Stimulated activated CD8-positive, alpha-beta memory T cell treated with anti-CD3 and anti-CD28 coated beads, Interleukin-15, amount 100 ng/mL, for 48 hours (primary cell): ENCODE results near the gene EXTL2.
"Not testable (repeated sequence)": the region's sequence is repeated elsewhere in the genome, so short reads cannot be mapped to it uniquely, and the experiment has no call there.

Experiments used
- DNase-seq, 2 donors: peaks; one replicate each; pipeline ENCODE4 v3.0.0-alpha.2; 2020; ENCODE audit warnings: low read depth in 2 of 2

Gene EXTL2, protein sequence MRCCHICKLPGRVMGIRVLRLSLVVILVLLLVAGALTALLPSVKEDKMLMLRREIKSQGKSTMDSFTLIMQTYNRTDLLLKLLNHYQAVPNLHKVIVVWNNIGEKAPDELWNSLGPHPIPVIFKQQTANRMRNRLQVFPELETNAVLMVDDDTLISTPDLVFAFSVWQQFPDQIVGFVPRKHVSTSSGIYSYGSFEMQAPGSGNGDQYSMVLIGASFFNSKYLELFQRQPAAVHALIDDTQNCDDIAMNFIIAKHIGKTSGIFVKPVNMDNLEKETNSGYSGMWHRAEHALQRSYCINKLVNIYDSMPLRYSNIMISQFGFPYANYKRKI

DNA sequence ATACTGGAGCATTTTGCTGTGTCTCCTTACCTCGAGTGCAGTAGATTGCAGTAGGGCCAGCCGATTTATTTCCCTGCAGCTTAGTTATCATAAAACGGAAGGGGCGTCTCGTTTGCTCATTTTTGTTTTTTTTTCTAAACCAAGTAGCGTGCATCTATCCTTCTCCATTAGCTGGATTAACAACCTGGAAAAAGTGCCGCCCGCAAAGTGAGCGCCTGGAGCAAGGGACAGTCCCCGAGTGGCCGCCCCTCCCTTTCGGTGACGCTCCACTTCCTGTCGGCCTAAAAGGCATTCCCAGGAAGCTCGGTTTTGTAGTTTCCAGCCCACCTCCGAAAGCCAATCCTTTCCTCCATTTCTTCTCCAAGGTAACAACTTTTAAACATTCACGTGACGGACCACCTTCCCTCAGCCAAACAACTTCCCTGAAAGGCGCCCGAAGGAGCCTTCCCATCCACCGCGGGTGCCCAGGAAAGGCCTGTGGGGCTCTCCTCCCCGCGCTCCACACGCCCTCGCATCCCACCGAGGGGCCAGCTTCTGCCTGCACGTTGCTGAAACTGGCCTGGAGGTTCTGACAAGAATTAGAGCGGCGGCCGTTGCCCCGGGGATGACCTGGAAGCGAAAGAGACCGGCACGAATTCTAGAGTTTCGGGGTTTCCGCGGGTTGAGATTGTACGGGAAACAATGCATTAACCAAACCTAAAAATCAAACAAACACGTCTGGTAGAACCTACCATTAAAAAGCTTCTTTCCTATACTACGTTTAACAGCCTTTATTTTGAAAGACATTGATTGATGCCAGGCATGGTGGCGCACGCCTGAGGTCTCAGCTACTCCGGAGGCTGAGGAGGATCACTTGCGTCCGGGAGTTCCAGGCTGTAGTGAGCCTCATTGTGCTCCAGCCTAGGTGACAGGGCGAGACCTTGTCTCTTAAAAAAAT is at the start of gene EXTL2:
Gene EXTL2 (minus strand): TSS at position 240 of the 937 bp plus-strand sequence. CDS start 6,085 bp downstream, outside the sequence.
- peak; percentile 52 to 58 for DNase-seq

DNA sequence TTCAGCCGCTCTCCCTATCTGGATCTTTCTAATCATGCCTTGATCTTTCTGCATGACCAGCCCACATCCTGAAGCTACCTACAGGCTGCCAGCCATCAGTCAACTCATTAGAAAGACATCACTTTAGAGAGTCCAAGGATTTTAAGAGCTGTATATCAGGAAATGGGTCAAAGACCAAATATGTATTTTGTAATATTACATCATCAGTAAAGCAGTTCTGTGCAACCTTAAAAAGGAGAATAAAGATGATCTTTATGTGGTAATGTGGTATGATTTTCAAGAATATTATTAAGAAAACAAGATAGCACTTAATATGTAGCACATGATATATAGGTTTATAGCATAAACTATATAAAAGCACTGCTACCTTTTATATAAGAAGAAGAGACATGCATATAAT is 48.9 kb upstream of the EXTL2 start:
- DNase-seq = no peak

DNA sequence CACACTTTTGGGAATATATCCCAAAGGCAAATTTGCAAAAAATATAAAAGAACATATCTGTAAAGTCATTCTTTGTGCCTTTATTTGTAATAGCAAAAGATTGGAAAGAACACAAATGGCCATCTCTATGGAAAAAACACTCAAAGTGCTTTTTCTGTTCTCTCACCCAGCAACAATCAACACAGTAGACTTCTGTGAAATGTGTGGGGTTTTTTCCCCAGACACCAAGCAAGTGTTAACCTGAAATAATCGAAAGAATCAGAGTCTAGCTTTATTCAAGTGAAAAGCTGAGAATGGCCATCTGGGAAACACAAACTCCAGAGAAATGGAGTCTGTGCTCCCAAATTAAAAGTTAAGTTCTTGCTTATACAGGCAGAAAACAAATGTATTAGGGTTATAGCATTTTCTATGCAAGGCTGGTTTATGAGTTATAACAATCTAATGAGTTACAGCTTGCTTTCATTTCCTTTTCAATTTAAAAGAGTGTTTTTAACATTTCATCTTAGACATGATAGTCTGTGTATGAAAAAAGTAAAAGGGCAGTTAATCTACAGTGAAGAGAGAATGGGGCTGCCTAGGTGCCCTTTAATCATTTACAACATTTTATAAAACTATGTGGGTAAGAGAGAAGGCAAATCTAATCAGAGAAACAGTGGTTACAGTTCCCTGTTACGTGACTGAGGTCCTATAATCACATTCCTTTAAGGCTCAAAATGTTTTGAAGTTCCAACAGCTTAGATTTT is 47.8 kb upstream of the EXTL2 start:
- DNase-seq = no peak

DNA sequence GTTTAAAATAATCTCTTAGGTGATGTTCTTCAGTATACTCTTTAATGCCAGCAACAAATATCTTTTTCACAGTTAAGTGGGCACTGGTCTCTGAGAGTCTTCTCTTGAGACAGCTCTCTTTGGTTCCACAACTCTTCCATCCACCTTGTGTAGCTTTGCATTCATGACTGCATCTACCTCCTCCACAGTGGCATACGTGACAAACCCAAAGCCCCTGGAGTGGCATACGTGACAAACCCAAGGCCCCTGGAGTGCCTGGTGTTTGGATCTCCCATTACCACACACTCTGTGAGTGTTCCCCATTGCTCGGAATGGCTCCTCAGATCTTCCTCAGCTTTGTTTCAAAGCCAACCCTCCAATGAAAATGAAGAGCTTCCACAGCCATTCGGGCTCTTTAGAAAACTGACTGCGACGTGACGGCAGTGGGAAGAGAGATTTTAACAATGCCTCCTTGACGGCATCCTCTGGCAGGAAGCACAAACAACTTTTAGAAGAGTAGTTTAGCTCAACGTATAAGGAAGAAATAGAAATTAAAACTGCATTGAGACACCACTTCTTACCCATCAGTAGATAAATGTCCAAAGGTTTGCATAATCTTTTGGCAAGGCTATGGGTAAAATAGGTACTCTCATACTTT is 47.1 kb upstream of the EXTL2 start:
- no peak for DNase-seq

DNA sequence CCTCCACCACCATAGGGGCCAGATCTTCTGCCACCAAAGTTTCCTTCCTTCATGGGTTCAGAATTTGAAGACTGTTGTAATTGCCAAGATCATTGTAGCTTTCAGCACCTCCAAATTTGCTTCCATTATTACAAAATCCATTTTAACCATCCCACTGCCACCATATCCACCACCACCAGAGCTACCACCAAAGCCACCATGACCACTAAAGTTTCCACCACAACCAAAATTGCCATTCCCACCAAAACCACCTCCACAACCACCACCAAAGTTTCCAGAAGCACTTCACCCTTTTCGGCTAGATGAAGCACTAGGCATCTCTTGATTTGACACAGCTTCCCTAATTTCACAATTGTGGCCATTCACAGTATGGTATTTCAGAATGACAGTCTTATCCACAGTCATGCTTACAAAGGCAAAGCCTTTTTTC is 46.5 kb upstream of the EXTL2 start:
- peak; percentile 6 to 48 for DNase-seq

DNA sequence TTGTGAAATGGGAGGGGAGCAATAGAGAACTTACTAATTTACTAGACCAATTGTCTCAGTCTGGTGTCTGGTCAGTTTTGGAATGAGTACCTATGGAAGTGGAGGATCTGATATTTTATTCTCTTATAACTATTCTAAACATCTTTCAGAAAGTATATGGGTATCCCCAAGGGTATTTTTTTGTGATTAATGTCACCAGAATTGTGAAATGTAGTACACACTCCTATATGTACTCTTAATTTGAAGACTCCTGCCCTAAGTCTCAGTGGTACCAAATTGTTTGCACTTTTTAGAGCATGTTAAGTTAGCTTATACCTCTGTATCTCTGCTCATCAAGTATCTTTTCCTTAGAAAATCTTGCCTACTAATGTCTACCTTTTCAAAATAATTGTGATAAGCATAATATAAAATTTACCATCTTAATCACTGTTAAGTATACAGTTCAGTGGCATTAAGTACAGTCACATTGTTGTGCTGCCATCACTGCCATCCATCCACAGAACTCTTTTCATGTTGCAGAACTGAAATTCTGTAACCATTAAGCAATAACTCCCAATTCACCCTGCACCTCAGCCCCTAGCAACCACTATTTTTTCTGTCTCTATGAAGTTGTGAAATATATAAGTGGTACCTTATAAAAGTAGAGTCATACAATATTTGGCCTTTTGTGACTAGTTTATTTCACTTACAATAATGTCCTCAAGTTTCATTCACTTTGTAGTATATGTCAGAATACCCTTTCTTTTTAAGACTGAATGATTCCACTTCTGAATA is 41.7 kb upstream of the EXTL2 start:
- no peak for DNase-seq

DNA sequence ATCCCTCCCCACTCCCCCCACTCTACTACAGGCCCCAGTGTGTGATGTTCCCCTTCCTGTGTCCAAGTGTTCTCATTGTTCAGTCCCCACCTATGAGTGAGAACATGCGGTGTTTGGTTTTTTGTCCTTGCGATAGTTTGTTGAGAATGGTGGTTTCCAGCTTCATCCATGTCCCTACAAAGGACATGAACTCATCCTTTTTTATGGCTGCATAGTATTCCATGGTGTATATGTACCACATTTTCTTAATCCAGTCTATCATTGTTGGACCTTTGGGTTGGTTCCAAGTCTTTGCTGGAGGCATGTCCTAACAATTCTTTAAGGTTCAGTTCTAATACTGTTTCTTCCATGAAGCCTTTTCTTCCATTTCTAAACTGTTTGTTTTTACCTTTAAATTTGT is 38.9 kb upstream of the EXTL2 start:
- DNase-seq = not testable (repeated sequence)

DNA sequence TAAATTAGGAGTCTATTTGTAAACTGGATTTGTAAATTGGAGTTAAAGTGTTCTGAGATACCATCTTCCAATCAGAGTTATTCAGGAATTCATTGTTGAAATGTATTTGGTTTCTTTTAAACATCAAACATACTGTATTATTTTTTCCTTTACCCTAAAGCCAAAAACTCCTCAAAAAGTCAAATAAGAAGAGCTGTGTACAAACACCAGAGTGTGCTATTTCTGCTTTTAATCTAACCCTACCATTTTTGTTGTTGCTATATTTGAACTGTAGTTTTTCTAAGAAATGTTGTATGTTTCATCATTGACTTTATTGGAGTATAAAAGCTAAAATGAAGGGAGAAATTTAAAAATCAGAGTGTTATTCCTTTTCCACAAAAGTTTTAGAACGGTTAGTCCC is 37.1 kb upstream of the EXTL2 start:
- DNase-seq = no peak

DNA sequence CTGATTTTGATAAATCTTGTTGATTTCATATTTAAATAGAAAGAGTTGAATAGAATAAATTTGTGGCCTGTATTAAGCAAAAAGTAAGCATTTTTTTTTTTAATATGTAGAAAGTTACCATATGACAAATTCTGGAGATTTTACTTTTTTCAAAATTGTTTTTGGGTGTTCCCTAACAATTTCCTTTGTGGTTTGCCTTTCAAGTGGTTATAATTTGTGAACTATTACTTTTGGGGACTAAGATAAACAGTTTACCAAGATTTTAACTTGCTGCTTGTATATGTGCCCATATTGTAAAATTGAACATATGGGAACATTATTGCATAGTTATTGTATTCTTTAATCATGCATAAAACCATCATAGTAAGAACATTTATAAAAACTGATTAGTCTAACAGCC is 35.9 kb upstream of the EXTL2 start:
- DNase-seq = no peak

DNA sequence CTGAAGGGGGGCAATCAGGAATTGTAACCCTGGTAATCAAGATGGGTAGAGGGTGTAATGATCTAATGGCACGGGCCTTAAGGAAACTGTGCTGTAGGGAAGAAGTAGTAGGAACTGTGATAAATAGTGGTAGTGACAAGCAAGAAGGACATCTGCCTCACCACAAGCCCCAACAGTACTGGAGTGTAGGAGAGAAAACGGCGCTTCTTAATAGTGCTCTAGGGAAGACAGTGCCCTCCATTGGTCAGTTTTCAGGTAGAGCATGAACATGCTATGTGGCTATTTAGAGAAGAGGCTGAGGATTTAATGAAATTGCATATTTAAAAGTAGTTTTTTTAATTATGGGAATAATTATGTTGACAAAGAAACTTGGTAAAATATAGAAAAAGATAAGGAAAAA is 33.5 kb upstream of the EXTL2 start:
- DNase-seq = no peak

DNA sequence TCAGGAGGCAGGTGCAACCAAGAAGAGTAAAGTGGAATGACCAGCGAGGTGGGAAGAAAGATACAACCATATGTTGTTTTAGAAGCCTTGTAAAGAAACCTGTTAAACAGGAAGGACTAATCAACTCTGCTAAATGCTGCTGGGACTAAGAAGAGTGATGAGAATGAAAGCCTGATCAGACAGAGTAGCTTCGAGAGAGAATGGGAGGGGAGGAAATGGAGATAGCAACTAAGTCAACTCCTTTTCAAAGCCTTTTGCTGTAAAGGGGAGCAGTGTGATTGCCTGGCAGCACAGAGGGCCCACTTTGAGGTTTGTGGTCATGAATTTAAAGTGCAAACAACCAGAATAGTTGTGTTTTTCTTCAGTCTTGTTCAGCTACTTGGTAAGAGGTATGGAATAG is 32.6 kb upstream of the EXTL2 start:
- peak in 1 of 2 donors; percentile 15 for DNase-seq

DNA sequence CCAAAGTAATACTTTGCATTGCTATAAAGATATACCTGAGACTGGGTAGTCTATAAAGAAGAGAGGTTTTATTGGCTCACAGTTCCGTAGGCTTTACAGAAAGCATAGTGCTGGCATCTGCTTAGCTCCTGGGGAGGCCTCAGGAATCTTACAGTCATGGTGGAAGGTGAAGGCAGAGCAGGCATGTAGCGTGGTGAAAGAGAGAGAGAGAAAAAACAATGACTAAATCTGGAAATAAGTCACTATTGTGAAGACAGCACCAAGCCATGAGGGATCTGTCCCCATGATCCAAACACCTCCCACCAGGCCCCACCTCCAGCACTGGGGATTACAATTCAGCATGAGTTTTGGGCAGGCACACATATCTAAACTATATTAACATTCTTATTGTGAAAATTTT is 31.6 kb upstream of the EXTL2 start:
- DNase-seq = no peak

DNA sequence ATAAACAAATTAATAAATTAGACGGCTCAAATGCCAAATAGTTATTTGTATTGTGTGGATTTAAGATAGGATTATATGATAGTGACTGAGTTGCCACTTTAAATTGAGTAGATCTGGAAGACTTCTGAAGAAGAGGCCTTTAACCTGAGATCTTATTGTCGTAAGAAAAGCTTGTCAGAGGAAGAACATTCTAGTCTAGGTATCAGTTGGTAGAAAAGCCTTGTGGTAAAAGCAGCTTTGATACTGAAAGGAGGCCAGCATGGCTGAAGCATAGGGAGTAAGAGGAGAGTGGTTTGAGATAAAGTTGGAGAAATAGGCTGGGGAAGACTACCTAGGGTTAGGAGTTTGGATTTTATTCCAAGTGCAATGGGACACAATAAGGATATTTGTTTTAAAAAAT is 30.3 kb upstream of the EXTL2 start:
- DNase-seq = no peak

DNA sequence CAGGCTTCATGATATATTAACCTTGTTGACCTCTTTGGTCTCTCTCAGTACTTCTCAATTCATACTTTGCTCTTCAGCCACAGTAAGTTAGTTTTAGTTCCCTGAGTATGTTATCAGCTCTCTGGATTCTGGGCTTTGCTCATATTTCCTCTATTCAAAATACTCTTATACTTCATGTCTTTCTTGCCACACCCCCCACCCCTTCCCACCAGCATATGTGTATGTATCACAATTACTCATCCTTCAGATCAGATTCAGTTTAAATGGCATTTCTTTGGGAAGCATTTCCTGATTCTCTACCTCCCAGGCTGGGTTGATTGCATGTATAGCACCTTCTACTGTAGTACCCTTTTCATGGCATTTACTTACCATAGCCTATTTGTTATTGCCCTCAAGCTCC is 29.6 kb upstream of the EXTL2 start:
- peak in 1 of 2 donors; percentile 10 for DNase-seq

DNA sequence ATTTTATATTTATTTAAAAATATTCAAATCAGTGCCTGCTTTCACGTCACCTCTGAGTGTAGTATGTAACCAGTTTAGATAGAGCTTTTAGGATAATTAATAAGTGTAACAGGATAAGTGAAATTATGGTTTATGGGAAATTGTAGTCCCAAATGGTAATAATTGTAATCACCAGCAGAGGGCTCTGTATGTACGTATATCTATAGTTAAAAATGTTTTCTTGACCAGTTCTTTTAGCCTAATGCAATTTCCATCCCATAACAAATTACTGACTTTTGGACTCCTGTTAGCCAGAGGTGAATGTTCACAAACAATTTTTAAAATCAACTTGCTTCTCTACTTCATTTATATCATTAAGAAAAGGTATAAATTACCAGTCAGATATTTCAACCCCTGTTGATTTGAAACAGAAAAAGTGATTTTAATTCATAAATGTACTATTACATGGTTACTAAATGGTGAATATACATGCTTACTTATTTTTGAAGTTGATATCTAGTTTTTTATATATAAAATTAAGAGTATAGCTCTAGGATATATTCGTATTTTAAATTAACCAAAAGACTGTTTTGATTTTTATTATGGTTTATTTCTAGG is 26.6 kb upstream of the EXTL2 start:
- no peak for DNase-seq

DNA sequence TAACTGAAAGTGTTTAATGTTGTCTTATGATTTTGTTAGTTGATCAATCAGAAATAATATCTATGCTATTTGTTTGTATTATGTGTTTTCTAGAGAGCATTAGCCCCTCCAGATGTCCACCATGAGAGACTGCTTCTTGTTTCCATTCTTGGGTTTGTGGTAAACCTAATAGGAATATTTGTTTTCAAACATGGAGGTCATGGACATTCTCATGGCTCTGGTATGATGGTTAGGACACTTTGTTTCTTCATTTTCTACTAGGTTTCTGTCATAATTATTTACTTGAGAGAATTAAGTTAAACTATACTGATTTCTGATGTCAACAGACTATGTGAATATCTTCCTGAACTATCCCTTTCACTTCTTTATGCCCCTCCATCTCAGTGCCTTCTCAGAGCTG is 17.4 kb upstream of the EXTL2 start:
- DNase-seq = no peak

DNA sequence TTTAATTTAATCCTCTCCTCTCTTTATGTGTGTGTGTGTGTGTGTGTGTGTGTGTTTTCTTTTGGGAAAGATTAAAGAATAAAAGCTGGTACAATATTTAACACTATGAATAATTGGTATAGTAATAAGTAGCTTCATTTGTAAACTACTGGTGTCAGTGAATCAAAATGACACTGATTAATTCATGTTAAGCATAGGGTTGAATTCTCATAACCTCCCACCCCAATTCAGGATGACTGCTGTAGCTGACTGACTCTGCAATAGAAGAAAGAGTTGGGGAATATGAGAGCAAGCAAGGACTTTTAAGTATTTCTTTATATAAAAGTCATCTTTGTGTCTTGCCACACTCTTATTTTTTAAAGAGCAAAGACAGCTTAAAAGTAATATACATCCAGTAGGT is 14.4 kb upstream of the EXTL2 start:
- DNase-seq = no peak

DNA sequence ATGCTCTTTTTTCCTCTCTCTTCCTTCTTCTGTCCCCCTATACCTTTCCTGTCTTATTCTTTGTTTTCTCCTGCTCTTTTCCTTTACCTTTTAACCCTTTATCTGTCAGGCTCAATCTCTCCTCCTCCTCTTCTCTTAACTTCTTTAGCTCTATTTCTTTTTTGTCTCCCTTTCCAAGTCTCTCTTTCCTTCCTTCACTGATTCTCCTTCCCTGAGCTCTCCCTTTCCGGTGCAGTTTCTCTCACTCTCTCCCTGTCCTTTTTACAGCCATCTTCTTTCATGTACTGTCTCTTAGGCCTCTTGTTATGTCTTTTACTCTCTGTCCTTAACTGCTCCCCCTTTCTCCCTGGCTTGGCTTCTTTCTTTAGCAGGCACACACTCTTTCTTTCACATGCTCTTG is 13.2 kb upstream of the EXTL2 start:
- no peak for DNase-seq

DNA sequence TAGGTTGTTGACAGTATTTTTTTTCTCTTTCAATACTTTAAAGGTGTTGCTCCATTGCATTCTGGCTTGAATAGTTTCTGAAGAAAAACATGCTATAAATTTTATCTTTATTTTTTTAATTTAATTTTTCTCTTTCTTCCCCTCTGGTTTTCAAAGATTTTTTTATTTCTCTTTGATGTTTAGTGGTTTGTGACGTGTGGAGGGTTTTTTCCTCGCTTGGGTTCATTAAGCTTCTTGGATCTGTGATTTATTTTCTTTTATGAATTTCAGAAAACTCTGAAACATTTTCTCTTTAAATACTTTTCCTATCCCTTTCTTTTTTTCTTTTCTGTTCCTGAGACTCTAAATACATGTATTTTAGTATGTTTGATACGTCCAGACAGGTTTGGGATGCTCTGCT is 10.5 kb upstream of the EXTL2 start:
- DNase-seq = no peak

DNA sequence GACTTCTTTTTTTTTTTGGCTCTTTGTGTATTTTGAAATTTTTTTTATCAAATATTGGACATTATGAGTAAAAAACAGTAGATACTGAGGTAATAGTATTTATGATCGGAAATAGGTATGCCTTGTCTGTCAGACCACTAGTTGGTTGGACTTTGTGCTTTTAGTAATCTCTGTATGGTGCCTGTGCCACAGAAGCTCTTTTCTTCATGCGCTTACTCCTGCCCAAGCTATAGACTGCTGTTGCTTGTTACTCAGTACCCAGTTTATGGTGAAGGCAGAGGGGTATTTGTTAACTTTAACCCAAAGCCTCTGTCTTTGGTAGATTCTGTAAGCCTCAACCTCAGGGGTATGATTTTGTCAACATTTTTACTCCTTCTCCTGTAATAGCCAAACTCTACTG is 9.9 kb upstream of the EXTL2 start:
- DNase-seq = no peak

DNA sequence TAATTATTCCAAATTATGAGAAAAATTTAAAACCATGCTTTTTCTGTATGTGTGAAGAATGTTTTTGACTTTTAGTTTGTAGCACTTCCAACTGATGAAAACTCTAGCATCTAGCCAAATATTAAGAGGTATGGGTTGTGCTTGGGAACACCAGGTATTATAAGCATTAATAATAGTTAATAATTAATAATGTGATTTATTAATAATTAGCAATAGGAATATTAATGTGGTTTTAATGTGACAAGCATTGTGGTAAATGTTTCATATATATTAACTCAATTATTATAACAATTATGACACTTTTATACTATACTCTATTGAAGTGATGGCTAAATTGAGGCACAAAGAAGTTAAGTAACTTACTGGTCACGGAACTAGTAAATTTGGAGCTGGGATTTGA is 9.1 kb upstream of the EXTL2 start:
- no peak for DNase-seq
